GM04503 (cell line): ENCODE results near the gene CDH19.

Source experiments
- DNase-seq: peaks from one replicate; pipeline ENCODE4 v3.0.0-alpha.2; 2012; ENCODE audit warnings: low read depth

CDH19 gene, protein sequence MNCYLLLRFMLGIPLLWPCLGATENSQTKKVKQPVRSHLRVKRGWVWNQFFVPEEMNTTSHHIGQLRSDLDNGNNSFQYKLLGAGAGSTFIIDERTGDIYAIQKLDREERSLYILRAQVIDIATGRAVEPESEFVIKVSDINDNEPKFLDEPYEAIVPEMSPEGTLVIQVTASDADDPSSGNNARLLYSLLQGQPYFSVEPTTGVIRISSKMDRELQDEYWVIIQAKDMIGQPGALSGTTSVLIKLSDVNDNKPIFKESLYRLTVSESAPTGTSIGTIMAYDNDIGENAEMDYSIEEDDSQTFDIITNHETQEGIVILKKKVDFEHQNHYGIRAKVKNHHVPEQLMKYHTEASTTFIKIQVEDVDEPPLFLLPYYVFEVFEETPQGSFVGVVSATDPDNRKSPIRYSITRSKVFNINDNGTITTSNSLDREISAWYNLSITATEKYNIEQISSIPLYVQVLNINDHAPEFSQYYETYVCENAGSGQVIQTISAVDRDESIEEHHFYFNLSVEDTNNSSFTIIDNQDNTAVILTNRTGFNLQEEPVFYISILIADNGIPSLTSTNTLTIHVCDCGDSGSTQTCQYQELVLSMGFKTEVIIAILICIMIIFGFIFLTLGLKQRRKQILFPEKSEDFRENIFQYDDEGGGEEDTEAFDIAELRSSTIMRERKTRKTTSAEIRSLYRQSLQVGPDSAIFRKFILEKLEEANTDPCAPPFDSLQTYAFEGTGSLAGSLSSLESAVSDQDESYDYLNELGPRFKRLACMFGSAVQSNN

DNA sequence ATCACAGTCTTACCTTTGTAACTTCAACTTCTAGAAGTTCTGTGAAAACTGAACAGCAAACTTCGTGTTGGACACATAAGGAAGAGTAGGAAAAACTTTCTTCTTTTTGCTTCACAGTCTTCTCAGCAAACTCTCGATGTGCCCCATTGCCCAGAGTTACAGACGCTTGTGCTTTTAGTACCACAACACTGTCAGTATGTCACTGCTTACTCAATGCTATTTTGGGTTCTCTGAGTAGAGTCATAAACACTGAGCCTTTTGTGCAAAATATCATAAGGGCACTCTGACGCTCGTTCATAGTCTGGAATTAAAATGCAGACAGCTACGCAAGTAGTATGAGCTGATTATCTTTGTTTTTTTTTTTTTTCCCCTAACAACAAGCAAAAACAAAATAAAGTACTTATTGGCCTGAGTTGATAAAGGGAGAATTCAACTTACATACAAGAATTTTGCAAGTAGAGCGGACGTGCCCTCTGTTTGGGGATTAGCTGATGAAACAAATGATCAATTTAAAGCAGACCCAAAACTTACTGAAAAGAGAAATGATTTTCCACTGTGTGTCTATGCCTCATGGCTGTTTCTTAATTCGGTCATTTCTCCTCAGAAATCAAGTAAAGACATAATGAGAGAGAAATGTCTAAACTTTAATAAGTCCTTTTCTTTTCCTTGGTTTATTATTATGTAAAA is at the start of gene CDH19:
CDH19 (minus strand) TSS at position 150 of the 687 bp plus-strand sequence. CDS start 31,886 bp downstream, outside the sequence.
- no peak for DNase-seq

DNA sequence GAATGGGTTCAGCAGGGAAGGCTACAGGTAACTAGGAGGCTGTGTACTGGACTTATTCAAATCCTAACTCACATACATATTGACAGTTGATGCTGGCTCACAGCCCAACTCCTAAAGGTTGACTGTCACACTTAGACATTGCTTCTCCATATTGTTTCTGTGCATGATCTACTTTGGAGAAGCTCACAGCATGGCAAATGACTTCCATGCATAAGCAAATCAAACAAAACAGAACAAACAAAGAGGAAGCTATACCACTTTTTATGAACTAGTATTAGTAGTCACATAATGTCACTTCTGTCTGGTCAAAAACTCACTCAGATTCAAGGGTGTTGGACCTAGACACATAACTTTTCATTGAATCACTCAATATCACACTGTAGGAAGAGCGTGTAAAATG is 43.8 kb upstream of the CDH19 start:
- no peak for DNase-seq

DNA sequence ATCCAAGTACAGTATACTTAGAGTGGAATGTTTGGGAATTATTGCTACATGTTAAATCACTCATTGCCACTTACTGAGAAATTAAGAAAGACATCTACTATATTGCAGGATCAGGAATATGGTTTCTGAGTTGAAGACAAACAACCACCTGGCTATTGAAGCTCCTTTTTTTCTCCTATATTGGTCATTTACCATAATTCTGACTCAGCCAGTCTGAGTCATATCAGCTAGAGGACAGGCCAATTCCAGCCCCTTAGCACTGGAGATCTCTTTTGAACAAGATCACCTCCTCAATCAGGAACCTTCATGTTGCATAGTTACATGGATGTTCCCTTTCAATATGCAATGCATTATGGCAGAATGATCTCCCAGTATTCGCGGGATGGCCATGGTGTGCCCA is 42.7 kb upstream of the CDH19 start:
- DNase-seq: no peak

DNA sequence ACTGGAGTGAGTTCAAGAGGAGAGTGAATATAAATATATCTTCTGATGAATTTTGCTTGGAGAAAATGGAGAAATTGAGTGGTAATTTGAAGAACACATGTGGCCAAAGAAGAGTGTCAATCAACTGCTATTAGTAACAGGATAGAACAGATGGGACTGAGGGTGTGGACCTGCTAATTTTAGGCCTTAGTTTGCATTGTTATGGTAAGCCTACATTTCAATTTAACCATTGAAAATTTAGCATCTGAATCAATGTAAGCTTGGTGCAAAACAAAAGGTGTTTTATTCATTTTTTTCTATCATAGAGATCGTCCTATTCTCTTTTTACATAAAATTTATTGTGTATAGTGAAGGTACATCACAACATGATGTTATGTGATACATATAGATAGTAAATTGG is 42.1 kb upstream of the CDH19 start:
- no peak for DNase-seq

DNA sequence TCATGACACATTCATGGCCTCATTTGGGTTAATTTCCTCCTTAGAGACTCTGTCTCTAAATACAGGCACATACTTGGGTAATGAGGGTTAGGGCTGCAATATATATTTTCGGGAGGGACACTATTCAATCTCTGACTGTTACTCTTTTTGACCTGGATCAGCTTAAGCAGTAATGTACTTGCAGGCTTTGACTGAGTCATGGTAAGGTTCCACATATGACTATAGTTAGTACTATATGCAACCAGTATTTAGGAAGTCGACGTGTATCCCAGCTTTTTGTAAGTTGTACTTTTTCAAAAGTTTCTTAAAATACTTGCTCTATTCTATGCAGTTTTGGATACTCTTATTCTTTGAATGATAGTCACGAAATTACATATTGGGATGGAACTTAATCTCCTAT is 37.2 kb upstream of the CDH19 start:
- no peak for DNase-seq

DNA sequence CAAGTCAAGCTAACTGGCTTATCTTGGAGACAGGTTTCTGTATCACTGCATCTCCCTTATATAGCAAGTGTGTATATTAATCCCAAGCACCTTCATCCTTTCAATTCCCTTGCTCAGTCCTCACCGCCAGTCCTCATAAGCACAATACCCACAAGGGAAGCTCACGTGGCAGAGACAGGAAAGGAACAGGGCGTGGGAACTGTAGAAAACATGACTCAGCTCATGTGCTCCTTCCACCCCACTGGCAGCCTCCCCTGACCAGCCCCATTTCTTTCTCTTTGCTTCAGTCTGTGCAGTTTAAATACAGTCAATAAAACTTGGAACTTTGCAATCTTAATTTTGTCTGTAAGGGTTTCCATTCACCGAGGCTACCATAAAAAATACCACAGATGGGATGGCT is 36.5 kb upstream of the CDH19 start:
- no peak for DNase-seq

DNA sequence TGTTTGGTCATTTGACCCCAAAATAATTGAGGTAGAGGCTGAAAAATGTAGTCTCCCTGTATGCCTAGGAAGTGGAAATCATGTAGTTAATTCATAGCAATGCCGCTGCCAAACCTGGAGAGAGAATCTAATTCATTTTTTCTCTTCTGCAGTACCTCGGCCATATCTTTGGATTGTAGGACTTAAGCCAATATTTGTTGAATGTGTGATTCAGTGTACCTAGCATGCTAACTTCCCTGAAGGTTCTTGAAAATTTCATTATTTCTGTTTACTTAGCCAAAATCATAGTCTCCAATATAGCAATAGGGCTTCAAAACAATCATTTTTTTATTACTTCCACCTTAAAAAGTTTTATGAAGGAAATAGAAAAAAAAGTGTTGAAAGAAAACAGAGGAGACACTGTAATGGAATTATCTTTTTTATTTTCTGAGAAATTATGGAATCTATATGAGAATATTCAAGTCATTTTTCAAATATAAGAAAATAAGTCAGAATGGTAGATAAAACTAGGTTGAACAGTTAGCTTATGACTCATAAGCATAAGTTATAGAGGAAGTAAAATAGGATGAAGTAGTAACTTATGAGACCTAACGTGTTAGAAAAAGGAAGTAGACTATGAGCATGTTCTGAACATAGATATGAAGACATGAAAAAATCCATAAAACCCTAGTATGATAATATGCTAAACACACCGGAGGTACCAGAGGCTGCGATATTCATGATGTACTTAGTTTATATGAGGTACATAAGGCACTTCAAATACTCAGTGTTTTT is 35.2 kb upstream of the CDH19 start:
- DNase-seq: no peak

DNA sequence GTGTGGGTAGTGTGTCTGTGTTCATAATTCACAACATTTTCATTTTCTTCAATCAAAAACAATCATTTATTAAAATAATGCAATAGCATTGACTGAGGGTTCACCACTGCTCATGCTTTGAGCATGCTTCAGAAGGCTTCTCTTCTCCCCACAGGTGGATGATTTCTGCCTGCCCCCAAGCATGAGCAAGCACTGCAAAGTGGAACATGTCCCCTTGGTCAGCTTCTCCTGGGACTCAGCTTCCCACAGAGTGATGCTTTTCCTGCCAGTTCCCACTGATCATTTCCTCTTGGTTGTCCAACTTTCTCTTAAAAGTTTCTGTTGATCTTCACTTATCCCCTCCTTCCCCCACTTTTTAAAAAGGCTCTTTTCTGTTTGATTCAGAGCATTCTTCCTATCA is 31.5 kb upstream of the CDH19 start:
- no peak for DNase-seq

DNA sequence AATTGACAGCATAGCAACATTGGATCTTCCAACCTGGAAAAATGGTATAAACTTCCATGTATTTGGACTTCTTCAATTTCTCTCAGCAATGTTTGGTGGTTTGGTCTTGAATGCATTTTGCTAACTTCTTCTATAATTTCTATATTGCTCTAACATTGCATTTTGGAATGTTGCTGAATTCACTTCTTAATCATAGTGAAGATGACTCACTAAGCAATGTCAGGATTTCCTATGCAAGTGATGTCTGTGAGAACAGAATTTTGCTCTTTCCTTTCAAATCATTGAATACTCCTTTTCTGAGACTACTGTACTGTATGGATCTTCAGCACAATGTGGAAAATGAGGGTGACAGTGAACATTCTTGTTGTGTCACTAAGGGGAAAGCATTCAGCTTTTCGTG is 28.9 kb upstream of the CDH19 start:
- DNase-seq: no peak

DNA sequence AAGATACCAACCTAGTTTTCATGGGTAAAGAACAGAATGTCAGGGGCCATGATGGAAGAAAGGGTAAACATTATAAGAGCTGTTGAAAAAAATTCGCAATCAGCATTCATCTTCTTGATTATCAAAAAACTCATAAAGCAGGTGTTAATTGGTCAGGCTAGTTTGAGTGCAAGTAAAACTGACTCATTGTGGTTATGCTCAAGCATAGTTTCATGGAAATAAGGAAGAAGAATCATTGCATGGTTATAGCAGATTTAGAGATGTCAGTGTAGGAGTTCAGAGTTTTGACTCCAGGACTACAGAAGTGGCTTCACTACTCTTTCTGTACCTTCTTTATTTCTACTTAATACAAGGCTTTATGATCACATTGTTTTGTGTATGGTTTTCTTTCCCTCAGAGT is 26.9 kb upstream of the CDH19 start:
- DNase-seq: no peak

DNA sequence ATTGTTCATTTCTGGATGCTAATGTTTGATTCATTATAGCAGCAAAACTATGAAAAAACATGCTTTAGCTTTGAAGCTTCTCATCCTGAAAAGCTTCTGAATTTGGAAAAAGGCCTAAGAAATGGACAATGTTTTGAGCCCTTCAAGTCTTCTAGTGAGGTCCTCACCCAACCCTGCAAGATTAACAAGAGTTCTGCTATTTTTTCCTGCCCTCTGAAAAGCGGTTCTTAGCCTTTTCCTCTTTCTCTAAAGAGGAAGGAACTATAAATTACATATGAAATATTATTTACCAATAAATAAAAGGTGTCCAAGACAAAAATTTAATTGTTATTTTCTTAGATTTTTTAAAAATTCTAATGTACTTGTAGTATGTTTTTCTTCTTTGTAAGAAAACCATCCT is 19.9 kb upstream of the CDH19 start:
- no peak for DNase-seq

DNA sequence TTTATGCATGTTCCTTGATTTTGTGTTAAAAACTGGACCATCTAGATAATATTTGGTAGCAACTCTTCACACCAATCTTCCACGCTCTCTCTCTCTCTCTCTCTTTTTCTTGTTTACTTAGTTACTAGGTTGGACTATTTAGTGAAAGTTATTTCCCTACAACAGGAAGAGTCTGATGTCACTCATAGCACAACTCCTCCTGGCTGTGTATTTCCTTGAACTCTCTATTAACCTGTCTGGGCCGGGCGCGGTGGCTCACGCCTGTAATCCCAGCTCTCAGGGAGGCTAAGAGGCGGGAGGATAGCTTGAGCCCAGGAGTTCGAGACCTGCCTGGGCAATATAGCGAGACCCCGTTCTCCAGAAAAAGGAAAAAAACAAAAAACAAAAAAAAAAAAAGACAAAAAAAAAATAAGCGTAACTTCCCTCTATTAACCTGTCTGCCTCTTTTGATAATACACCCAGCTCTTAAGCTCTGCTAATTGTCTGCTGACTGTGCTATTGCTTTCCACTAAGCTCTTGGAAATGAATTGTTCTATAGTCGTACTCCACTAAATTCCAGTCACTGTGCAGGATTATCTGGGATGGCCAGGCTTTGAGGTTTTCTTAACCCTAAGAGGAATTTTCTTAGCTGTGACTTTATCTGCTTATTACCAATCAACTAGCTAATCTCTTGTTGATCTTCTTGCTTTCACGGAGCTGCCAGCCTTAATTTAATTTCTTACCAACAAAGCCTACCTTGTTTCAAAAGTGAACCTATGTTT is 18.1 kb upstream of the CDH19 start:
- DNase-seq: no peak

DNA sequence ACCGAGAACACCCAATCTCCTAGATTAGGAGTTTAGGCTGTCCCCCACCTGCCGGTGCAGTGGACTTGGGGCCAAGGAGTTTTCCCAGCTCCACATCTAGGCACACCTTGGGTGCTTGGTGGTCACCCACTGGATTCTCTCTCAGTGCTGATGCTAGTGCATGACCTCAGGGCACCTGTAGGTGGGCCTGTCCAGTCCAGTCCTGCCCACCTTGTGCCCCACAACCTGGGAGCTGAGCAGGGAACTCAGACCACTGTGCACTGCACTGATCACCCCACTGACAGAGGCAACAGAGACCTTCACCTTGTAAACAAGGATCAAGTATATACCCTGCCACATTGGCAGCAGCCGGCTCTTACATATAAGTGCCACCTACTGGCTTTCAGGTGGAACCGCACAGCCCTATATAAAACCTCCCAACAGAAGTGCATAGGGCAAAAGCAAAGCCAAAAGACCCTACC is 12.7 kb upstream of the CDH19 start:
- DNase-seq: no peak

DNA sequence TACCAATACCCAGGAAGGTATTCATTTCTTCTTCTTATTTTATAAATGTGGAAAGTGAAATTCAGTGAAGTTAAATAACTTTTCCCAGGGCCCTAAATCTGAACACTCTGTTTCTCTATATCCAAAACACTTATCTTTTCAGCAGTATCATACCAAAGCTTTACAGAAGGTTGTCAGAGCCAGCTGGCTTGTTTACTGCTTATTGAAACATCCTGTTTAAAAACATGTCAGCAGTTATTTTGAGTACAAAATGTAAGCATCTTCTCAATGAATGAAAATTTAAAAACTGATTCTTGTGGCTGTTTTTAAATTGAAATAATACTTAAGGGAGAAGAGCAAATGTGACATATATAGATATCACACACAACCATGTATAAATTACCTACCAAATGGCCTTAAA is 11.3 kb upstream of the CDH19 start:
- DNase-seq: no peak

DNA sequence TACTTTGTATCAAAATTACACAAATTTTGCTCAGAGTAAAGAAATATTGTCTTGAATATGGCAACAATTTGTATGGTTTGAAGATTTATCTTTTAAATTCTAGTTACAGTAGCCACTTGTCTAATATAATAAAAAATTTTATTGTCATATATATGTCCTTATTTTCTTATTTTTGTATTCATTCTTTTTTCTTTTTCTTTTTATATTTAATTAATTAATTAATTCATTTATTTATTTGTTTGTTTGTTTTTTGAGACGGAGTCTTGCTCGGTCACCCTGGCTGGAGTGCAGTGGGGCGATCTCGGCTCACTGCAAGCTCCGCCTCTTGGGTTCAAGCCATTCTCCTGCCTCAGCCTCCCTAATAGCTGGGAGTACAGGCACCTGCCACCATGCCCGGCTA is 3.7 kb upstream of the CDH19 start:
- DNase-seq: no peak

DNA sequence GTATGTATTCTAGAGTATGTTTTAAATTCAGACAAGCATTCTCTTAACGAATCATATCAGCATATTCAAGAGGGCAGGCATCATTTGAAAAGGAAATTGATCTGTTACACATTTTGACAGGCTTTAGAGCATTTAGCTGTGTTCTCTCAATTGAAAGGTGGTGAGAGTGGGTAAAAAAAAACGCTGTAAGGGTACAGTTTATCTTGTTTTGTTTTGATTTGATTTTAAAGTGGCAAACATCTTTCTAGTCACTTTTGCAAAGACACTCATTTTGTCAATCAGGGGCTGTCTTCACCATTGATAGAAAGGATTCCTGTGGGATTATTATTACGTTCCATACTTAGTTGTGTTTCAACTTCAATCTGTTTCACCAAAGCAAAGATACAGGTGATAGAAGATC is 2.2 kb downstream of the CDH19 start:
- DNase-seq: no peak

DNA sequence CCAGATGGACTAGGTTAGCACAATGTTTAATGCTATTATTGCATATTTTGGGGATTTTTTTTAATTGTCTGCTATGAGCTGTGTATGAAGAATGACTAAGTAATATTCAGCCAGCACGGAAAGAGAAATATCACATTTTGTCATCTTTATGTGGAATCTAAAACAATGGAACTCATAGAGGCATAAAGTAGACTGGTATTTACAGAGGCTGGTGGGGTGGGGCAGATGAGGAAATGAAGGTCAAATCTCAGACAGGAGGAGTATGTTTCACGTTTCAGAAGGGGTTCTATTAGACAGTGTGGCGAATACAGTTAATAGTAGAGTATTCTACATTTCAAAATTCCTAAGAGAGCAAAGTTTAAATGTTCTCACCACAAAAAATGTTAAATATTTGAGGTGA is 4.7 kb downstream of the CDH19 start:
- no peak for DNase-seq

DNA sequence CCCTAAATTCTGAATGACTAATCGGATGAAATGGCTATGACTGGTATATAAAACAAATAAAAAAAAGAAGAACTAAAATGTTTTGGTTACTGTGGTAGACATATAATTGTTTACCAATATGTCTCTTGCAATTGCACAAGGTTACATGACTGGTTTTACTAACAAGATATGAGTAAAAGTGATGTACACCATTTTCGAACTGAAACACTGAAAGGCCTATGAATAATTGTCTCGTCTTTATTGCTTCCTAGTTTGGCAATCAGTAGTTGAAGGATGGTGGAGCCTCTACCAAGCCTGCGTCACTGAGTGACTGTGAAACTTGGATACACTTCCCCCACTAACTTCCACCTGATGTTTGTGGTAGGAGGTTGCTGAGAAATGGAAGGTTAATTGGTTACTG is 16.5 kb downstream of the CDH19 start:
- no peak for DNase-seq

DNA sequence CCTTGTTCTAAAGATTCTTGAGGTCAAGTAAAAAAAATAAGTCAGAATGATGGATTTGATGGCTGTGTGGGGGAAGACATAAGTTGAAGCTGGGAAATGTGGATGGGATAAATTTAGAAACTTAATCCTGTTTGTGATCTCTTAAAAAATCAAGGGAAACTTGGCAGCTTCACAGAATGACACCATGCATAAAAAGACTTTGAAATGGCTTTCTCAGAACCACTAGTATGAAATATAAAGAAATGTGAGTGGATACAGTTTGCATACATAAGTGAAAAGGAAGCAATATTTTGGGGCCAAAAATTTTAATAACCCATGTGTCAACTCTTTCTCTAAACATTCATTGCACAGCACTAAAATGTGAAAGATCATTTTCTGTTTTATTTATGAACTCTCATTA is 21.7 kb downstream of the CDH19 start:
- no peak for DNase-seq

DNA sequence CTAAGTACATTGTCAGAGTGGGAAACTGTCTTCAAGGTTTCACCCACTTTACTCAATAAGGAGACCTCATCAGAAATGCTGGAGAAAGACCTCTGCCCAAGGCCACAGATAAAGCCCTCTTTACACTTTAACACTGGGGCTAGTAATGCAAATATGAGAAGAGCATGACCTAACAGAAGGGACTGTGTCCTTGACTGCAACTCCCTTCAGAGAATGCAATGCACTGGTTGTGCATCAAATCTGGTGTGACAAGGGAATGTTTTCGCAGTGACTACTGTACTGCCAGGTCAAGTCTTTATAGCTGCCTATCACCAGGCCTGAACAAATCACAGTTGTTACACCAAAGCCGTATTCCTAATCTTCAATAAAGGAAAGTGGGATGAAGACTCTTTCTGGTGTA is 28.6 kb downstream of the CDH19 start:
- no peak for DNase-seq

DNA sequence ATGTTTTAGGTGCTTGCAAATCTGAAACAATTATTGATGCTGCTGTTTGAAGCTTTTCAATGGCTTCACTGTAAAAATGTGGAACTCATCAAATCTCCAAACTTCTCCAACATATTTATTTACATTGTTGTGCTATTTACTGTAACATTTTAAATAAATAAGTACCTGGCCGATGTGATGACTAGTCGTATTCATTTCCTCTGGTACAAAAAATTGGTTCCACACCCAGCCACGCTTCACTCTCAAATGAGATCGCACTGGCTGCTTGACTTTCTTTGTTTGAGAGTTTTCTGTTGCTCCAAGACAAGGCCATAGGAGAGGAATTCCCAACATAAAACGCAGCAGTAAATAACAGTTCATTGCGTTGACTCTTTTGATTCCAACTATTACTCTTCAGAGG is 32.0 kb downstream of the CDH19 start:
- DNase-seq: no peak
